SK-N-SH (cell line): ENCODE measurements around the gene UCN. TPM values are rescaled to one million over a fixed set of nuclear protein-coding genes. Genes with fewer than 3 reads are reported as not detected.

ENCODE experiments used
- CTCF ChIA-PET: fragments of 300-600, 350-600 bp; formaldehyde crosslinking; extraction: SDS; loops from one replicate; lab custom pipeline; 2021; lab: Yijun Ruan, JAX
- POLR2A ChIA-PET: fragments of 350-600 bp; sonication (Branson Sonifier 250); formaldehyde crosslinking; extraction: SDS; loops from one replicate; lab custom pipeline; 2020; ENCODE audit warnings: antibody characterized with exemption, inconsistent platforms; lab: Yijun Ruan, JAX
- DNase-seq: peaks from one replicate; pipeline ENCODE4 v3.0.0; 2012
- H2AFZ ChIP-seq: fragments of 200-600 bp; sonication (generic); 2 replicates; pipeline ENCODE4 v1.8.1; 2016; ENCODE audit warnings: antibody characterized with exemption, mild to moderate bottlenecking, low read depth
- H3F3A ChIP-seq: fragments of 200-600 bp; sonication (generic); replicated peaks from 2 replicates; pipeline ENCODE3; 2016; ENCODE audit warnings: antibody characterized with exemption, mild to moderate bottlenecking; ENCODE audit not compliant: insufficient read depth
- H3K27ac ChIP-seq, 2 experiments: fragments of 200-500 bp in 1 of 2; fragments of 200-600 bp in 1 of 2; sonication (Bioruptor generic) in 1 of 2; sonication (generic), shearing (Covaris generic) in 1 of 2; 2 replicates each; pipeline versions ENCODE4 v1.5.1 to v1.6.1; 2014 to 2016; ENCODE audit warnings: low read depth in 2 of 2, inconsistent platforms in 1 of 2, low read length in 1 of 2, mild to moderate bottlenecking in 1 of 2, mixed read lengths in 1 of 2
- H3K27me3 ChIP-seq: fragments of 200-600 bp; sonication (generic), shearing (Covaris generic); 2 replicates; pipeline ENCODE4 v1.6.1; 2016; ENCODE audit warnings: mixed run types; ENCODE audit not compliant: insufficient read depth
- H3K36me3 ChIP-seq, 2 experiments: fragments of 200-500 bp in 1 of 2; fragments of 200-600 bp in 1 of 2; sonication (Bioruptor generic) in 1 of 2; sonication (generic) in 1 of 2; replicated peaks in 1 of 2; 2 replicates each; pipeline versions ENCODE3 to v1.5.1; 2014 to 2016; ENCODE audit warnings: low read length in 1 of 2, mild to moderate bottlenecking in 1 of 2; ENCODE audit not compliant: insufficient read depth in 2 of 2, control insufficient read depth in 1 of 2
- H3K4me1 ChIP-seq, 2 experiments: fragments of 200-500 bp in 1 of 2; fragments of 200-600 bp in 1 of 2; sonication (Bioruptor generic) in 1 of 2; sonication (generic), shearing (Covaris generic) in 1 of 2; 2 replicates each; pipeline versions ENCODE4 v1.5.1 to v1.6.1; 2014 to 2016; ENCODE audit warnings: low read depth in 1 of 2, low read length in 1 of 2, mixed run types in 1 of 2; ENCODE audit not compliant: insufficient read depth in 2 of 2, control insufficient read depth in 1 of 2
- H3K4me2 ChIP-seq: fragments of 200-600 bp; sonication (generic), shearing (Covaris generic); 2 replicates; pipeline ENCODE4 v1.6.1; 2017; ENCODE audit warnings: mixed run types
- H3K4me3 ChIP-seq, 2 experiments: fragments of 200-500 bp in 1 of 2; fragments of 200-600 bp in 1 of 2; sonication (Bioruptor generic) in 1 of 2; sonication (generic), shearing (Covaris generic) in 1 of 2; 2 replicates each; pipeline versions ENCODE4 v1.5.1 to v1.8.1; 2014 to 2016; ENCODE audit warnings: low read depth in 2 of 2, inconsistent platforms in 1 of 2, low read length in 1 of 2, mild to moderate bottlenecking in 1 of 2, mixed read lengths in 1 of 2, moderate library complexity in 1 of 2
- H3K79me2 ChIP-seq: fragments of 200-600 bp; sonication (generic); 2 replicates; pipeline ENCODE4 v1.8.1; 2017; ENCODE audit warnings: mild to moderate bottlenecking; ENCODE audit not compliant: insufficient read depth
- H3K9ac ChIP-seq: fragments of 200-600 bp; sonication (generic); 2 replicates; pipeline ENCODE4 v1.6.1; 2017; ENCODE audit warnings: mixed run types
- H3K9me2 ChIP-seq: fragments of 200-600 bp; sonication (generic); 2 replicates; pipeline ENCODE4 v1.6.1; 2017; ENCODE audit warnings: mixed run types
- H3K9me3 ChIP-seq: fragments of 200-600 bp; sonication (generic); 2 replicates; pipeline ENCODE4 v1.6.1; 2017; ENCODE audit warnings: mixed run types, mild to moderate bottlenecking, moderate library complexity
- H4K20me1 ChIP-seq: fragments of 200-600 bp; sonication (generic); 2 replicates; pipeline ENCODE4 v1.6.1; 2017; ENCODE audit warnings: mild to moderate bottlenecking, mixed run types; ENCODE audit not compliant: insufficient read depth
- CHD2 ChIP-seq: fragments of 150-350 bp; IDR thresholded peaks from 2 replicates; pipeline ENCODE4 v1.6.1; 2018; ENCODE audit warnings: low read length; ENCODE audit not compliant: partially characterized antibody
- CTCF ChIP-seq: fragments of 200-600 bp; sonication (generic); IDR thresholded peaks from 2 replicates; pipeline ENCODE4 v1.6.1; 2017; ENCODE audit warnings: antibody characterized with exemption, mild to moderate bottlenecking, moderate library complexity
- ELF1 ChIP-seq: IDR thresholded peaks from 2 replicates; pipeline ENCODE4 v1.4.0; 2012
- EP300 ChIP-seq, 2 experiments: IDR thresholded peaks; 2 replicates each; pipeline versions ENCODE4 v1.4.0 to v1.6.1; 2012; ENCODE audit warnings: borderline replicate concordance in 1 of 2, low read depth in 1 of 2, low read length in 1 of 2
- FOSL2 ChIP-seq: IDR thresholded peaks from 2 replicates; pipeline ENCODE4 v1.4.0; 2012; ENCODE audit warnings: low read depth, mild to moderate bottlenecking, moderate library complexity, borderline replicate concordance
- FOXM1 ChIP-seq: IDR thresholded peaks from 2 replicates; pipeline ENCODE4 v1.4.0; 2012; ENCODE audit warnings: low read depth, mild to moderate bottlenecking
- GABPA ChIP-seq: IDR thresholded peaks from 2 replicates; pipeline ENCODE4 v1.4.0; 2012; ENCODE audit warnings: low read depth, mild to moderate bottlenecking
- GATA2 ChIP-seq: sonication (generic); formaldehyde crosslinking; IDR thresholded peaks from 2 replicates; pipeline ENCODE4 v1.5.0; 2020; ENCODE audit warnings: mild to moderate bottlenecking, missing genetic modification reagents
- IRF3 ChIP-seq: fragments of 150-350 bp; IDR thresholded peaks from 2 replicates; pipeline ENCODE4 v1.6.1; 2016; ENCODE audit warnings: mild to moderate bottlenecking, low read depth, low read length
- JUND ChIP-seq: IDR thresholded peaks from 2 replicates; pipeline ENCODE4 v1.4.0; 2012
- NRF1 ChIP-seq: IDR thresholded peaks from 2 replicates; pipeline ENCODE4 v1.6.1; 2012; ENCODE audit warnings: low read depth, mild to moderate bottlenecking, low read length
- POLR2AphosphoS5 ChIP-seq: IDR thresholded peaks from 2 replicates; pipeline ENCODE4 v1.6.1; 2012; ENCODE audit warnings: low read depth, low read length
- RAD21 ChIP-seq: IDR thresholded peaks from 2 replicates; pipeline ENCODE4 v1.6.1; 2012; ENCODE audit warnings: mild to moderate bottlenecking, low read length
- RCOR1 ChIP-seq: fragments of 150-350 bp; IDR thresholded peaks from 2 replicates; pipeline ENCODE4 v1.6.1; 2017; ENCODE audit warnings: antibody characterized with exemption, low read length
- RXRA ChIP-seq: IDR thresholded peaks from 2 replicates; pipeline ENCODE4 v1.4.0; 2012; ENCODE audit warnings: low read depth, mild to moderate bottlenecking, borderline replicate concordance
- SIN3A ChIP-seq: IDR thresholded peaks from 2 replicates; pipeline ENCODE4 v1.6.1; 2012; ENCODE audit warnings: low read depth, mild to moderate bottlenecking, low read length, moderate library complexity, borderline replicate concordance
- TAF1 ChIP-seq: IDR thresholded peaks from 2 replicates; pipeline ENCODE4 v1.6.1; 2012; ENCODE audit warnings: low read depth, mild to moderate bottlenecking, low read length, moderate library complexity, borderline replicate concordance
- TCF12 ChIP-seq: IDR thresholded peaks from 2 replicates; pipeline ENCODE4 v1.4.0; 2012
- YY1 ChIP-seq: IDR thresholded peaks from 2 replicates; pipeline ENCODE4 v1.4.0; 2012; ENCODE audit warnings: low read depth, mild to moderate bottlenecking
- WGBS: methylation state at CpG from one replicate; pipeline ENCODE4 v1.1.6; 2017; ENCODE audit warnings: low lambda C conversion rate; 5-methylcytosine and 5-hydroxymethylcytosine counted together
- polyA plus RNA-seq, 3 experiments: library from polyadenylated mRNA; depleted of rRNA; stranded (reverse); fragments of >200 nt; gene quantifications; 2 replicates each; pipeline ENCODE4 v1.2.3, GENCODE V29; 2012
- TF ChIP-seq, protein P1 (sequence below): fragments of 150-350 bp; IDR thresholded peaks from 2 replicates; pipeline ENCODE4 v1.6.1; 2017; ENCODE audit warnings: antibody characterized with exemption, low read length, low read depth, borderline replicate concordance

Gene UCN
- polyA plus RNA-seq, 1 of the 3 experiments (the other 2 are of a cell fraction), result 2.8 TPM

GRCh38 chr2:27351802-27352598 lies 43.8 kb upstream of the UCN start:
- peaks cover 94% of the 10 kb centered on the region for H3K79me2 ChIP-seq
- H3K4me3 ChIP-seq, result no peak overlapping the region
- H3K9me3 ChIP-seq, result no peaks in the 10 kb centered on the region
- CTCF ChIA-PET, result interaction anchor here (0.7 to 1.9 kb wide), 5 partner anchors 12 to 69 kb away, joined by 3 to 6 read pairs (median 4); no protein-coding TSS in a partner anchor
- H3K9me2 ChIP-seq, result no peaks in the 10 kb centered on the region
- H3K27me3 ChIP-seq, result no peaks in the 10 kb centered on the region
- DNase-seq, result no peak
- no peak overlapping the region for H3K27ac ChIP-seq
- TF ChIP-seq EP300 (IDR thresholded peaks at IDR 0.05; ENCODE audit: borderline replicate concordance in 1 of 2, low read depth in 1 of 2, low read length in 1 of 2), result no peak
- no peak for TF ChIP-seq RCOR1
- no peak for TF ChIP-seq NRF1
- no peak for TF ChIP-seq TCF12
- no peak for TF ChIP-seq RXRA
- TF ChIP-seq CHD2, result no peak
- no peak for TF ChIP-seq POLR2AphosphoS5
- TF ChIP-seq, protein P1, sequence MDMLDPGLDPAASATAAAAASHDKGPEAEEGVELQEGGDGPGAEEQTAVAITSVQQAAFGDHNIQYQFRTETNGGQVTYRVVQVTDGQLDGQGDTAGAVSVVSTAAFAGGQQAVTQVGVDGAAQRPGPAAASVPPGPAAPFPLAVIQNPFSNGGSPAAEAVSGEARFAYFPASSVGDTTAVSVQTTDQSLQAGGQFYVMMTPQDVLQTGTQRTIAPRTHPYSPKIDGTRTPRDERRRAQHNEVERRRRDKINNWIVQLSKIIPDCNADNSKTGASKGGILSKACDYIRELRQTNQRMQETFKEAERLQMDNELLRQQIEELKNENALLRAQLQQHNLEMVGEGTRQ, result no peak
- no peak for TF ChIP-seq TAF1
- TF ChIP-seq RAD21, result no peak
- TF ChIP-seq SIN3A, result no peak
- no peak for TF ChIP-seq FOXM1
- no peak for TF ChIP-seq YY1
- no peak overlapping the region for H2AFZ ChIP-seq
- H3K4me2 ChIP-seq, result no peak overlapping the region
- H3K9ac ChIP-seq, result no peak overlapping the region
- peaks cover 0 to 2% of the 10 kb centered on the region in 2 experiments for H3K36me3 ChIP-seq
- POLR2A ChIA-PET, result no interaction called here
- peaks cover 17% of the 10 kb centered on the region for H3F3A ChIP-seq
- 92% methylated on average over 6 of the region's 6 CpGs for WGBS
- H3K4me1 ChIP-seq, result peaks cover 7 to 12% of the 10 kb centered on the region in 2 experiments; a peak in 3 of 4 replicates
- peaks cover 12% of the 10 kb centered on the region; the same call in 1 of the 2 replicates for H4K20me1 ChIP-seq

- Histone ChIP-seq H3K4me1 (peaks cover 3 to 12% of the 10 kb centered on the region in 2 experiments; a peak in 2 of 4 replicates), H3K9me3 (no peaks in the 10 kb centered on the region), H4K20me1 (peaks cover 13% of the 10 kb centered on the region; the same call in 1 of the 2 replicates), H3K9ac (no peak overlapping the region), H3F3A (peaks cover 10% of the 10 kb centered on the region), H3K27me3 (no peaks in the 10 kb centered on the region), H2AFZ (no peak overlapping the region), H3K4me3 (no peak overlapping the region), H3K9me2 (no peaks in the 10 kb centered on the region), H3K4me2 (no peak overlapping the region), H3K27ac (no peak overlapping the region), H3K36me3 (peaks cover 0 to 2% of the 10 kb centered on the region in 2 experiments), H3K79me2 (peaks cover 100% of the 10 kb centered on the region)
- no peak for TF ChIP-seq ELF1
- TF ChIP-seq CTCF, result no peak
- TF ChIP-seq TCF12, result no peak
- no peak for TF ChIP-seq GABPA
- TF ChIP-seq JUND, result no peak
- no peak for TF ChIP-seq POLR2AphosphoS5
- no peak for TF ChIP-seq IRF3
- no peak for TF ChIP-seq RXRA
- no peak for TF ChIP-seq CHD2
- no peak for TF ChIP-seq GATA2 (CRISPR knock-in tag)
- no peak for TF ChIP-seq FOSL2
- 96% methylated on average over 7 of the region's 7 CpGs for WGBS
- ChIA-PET CTCF (interaction anchor here (2.1 kb wide), 1 partner anchor 47 kb away, joined by 10 read pairs; no protein-coding TSS in a partner anchor), POLR2A (interaction anchor here (0.9 to 1.0 kb wide), 2 partner anchors 19 to 35 kb away, joined by 3 to 4 read pairs; no protein-coding TSS in a partner anchor)
- no peak for DNase-seq
Observed at GRCh38 chr2:27350106-27350693, 42.0 kb upstream of the UCN start.
